ENCODE data around the gene ARMC7.

GRCh38 chr17:75159196-75160031 lies 49.6 kb downstream of the ARMC7 start:
- TF ChIP-seq CTCF (IDR thresholded peaks at IDR 0.05), result no peak
- TF ChIP-seq POLR2A (IDR thresholded peaks at IDR 0.05), result no peak
